ENCODE data around the gene FBXO30.

Gene FBXO30

GRCh38 chr6:145809785-145810184 is 4.8 kb downstream of the FBXO30 start:
- no peak for TF ChIP-seq EZH2 (IDR thresholded peaks at IDR 0.05; ENCODE audit: borderline replicate concordance, low read depth, low read length, severe bottlenecking)
- TF ChIP-seq, protein P1, sequence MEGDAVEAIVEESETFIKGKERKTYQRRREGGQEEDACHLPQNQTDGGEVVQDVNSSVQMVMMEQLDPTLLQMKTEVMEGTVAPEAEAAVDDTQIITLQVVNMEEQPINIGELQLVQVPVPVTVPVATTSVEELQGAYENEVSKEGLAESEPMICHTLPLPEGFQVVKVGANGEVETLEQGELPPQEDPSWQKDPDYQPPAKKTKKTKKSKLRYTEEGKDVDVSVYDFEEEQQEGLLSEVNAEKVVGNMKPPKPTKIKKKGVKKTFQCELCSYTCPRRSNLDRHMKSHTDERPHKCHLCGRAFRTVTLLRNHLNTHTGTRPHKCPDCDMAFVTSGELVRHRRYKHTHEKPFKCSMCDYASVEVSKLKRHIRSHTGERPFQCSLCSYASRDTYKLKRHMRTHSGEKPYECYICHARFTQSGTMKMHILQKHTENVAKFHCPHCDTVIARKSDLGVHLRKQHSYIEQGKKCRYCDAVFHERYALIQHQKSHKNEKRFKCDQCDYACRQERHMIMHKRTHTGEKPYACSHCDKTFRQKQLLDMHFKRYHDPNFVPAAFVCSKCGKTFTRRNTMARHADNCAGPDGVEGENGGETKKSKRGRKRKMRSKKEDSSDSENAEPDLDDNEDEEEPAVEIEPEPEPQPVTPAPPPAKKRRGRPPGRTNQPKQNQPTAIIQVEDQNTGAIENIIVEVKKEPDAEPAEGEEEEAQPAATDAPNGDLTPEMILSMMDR (IDR thresholded peaks at IDR 0.05; ENCODE audit: borderline replicate concordance, extremely low read depth, low read length, poor library complexity, severe bottlenecking): no peak
- H4K20me1 ChIP-seq (ENCODE audit: insufficient read depth, low read length): no peaks in the 10 kb centered on the region; the same call in 1 of the 2 replicates
- DNase-seq (no peak), ATAC-seq (ENCODE audit: insufficient read depth, low read depth) (no peak)
- H3K9ac ChIP-seq (ENCODE audit: low read depth, low read length): no peak overlapping the region
- peaks cover 15% of the 10 kb centered on the region for H3K36me3 ChIP-seq (ENCODE audit: insufficient read depth, low read length)
- no peak overlapping the region for H3K4me2 ChIP-seq (ENCODE audit: insufficient read depth, low read length)
- peaks cover 78% of the 10 kb centered on the region for H3K79me2 ChIP-seq (ENCODE audit: insufficient read depth, low read length)
- peaks cover 28% of the 10 kb centered on the region for H3K4me1 ChIP-seq (ENCODE audit: insufficient read depth, low read length)
- no peak overlapping the region for H2AFZ ChIP-seq (ENCODE audit: low read depth, low read length)
- H3K27ac ChIP-seq (ENCODE audit: low read length): no peak overlapping the region
- H3K4me3 ChIP-seq (ENCODE audit: low read depth in 1 of 2, low read length in 2 of 2): no peak overlapping the region
- H3K27me3 ChIP-seq (ENCODE audit: insufficient read depth, low read length, poor library complexity): no peaks in the 10 kb centered on the region
- no peaks in the 10 kb centered on the region for H3K9me3 ChIP-seq (ENCODE audit: insufficient read depth, low read length, severe bottlenecking)

DNA sequence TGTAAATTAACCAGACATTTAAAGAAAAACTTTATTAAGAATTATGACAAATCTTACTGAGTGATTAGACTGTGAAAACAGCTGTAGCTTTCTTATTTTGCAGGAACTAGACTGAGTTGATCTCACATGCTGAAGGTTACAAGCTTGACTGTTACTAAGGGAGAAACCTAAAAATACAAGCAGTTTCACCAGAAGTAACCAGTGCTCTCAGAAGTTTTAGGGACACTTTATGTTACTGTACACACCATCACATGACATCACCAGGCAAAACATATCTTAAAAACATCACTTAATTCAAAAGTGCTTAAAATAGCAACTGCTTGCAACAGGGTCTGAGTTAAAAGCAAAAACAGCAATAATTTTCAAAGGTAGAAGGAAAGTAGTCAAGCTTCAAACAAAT is 5.4 kb downstream of the FBXO30 start:
- ATAC-seq (ENCODE audit: insufficient read depth, low read depth) (no peak), DNase-seq (no peak)
- H3K4me1 ChIP-seq (ENCODE audit: insufficient read depth, low read length): peaks cover 28% of the 10 kb centered on the region
- peaks cover 21% of the 10 kb centered on the region for H3K36me3 ChIP-seq (ENCODE audit: insufficient read depth, low read length)
- no peak overlapping the region for H3K4me3 ChIP-seq (ENCODE audit: low read depth in 1 of 2, low read length in 2 of 2)
- H3K79me2 ChIP-seq (ENCODE audit: insufficient read depth, low read length): peaks cover 76% of the 10 kb centered on the region
- H4K20me1 ChIP-seq (ENCODE audit: insufficient read depth, low read length): no peaks in the 10 kb centered on the region; the same call in 1 of the 2 replicates
- no peaks in the 10 kb centered on the region for H3K27me3 ChIP-seq (ENCODE audit: insufficient read depth, low read length, poor library complexity)
- H3K9ac ChIP-seq (ENCODE audit: low read depth, low read length): no peak overlapping the region
- no peak overlapping the region for H3K4me2 ChIP-seq (ENCODE audit: insufficient read depth, low read length)
- H3K9me3 ChIP-seq (ENCODE audit: insufficient read depth, low read length, severe bottlenecking): no peaks in the 10 kb centered on the region
- H3K27ac ChIP-seq (ENCODE audit: low read length): no peak overlapping the region
- no peak overlapping the region for H2AFZ ChIP-seq (ENCODE audit: low read depth, low read length)
- no peak for TF ChIP-seq EZH2 (IDR thresholded peaks at IDR 0.05; ENCODE audit: borderline replicate concordance, low read depth, low read length, severe bottlenecking)
- TF ChIP-seq, protein P1 (IDR thresholded peaks at IDR 0.05; ENCODE audit: borderline replicate concordance, extremely low read depth, low read length, poor library complexity, severe bottlenecking): no peak

DNA sequence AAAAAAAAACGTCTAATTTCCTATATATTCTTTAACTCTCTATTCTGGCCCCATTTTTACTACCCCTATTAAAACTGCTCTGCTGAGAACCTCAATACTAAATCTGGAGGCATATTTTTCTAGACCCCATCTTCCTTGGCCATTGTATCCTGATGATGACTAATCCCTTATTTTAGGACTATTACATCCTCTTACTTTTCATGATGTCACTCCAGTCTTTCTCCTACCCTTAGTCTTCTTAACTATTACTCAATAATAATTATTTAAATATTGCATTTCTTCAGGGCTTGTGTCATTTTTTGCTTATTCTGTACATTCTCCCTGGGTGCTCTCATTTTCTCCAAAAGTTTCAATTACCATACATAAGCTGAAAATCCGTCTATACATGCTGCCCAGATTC is 6.4 kb downstream of the FBXO30 start:
- Histone ChIP-seq H3K27ac (ENCODE audit: low read length) (no peak overlapping the region), H3K4me1 (ENCODE audit: insufficient read depth, low read length) (peaks cover 25% of the 10 kb centered on the region), H3K27me3 (ENCODE audit: insufficient read depth, low read length, poor library complexity) (no peaks in the 10 kb centered on the region), H2AFZ (ENCODE audit: low read depth, low read length) (no peak overlapping the region), H4K20me1 (ENCODE audit: insufficient read depth, low read length) (no peaks in the 10 kb centered on the region; the same call in 1 of the 2 replicates), H3K36me3 (ENCODE audit: insufficient read depth, low read length) (peaks cover 30% of the 10 kb centered on the region), H3K9ac (ENCODE audit: low read depth, low read length) (no peak overlapping the region), H3K79me2 (ENCODE audit: insufficient read depth, low read length) (peaks cover 74% of the 10 kb centered on the region), H3K4me2 (ENCODE audit: insufficient read depth, low read length) (no peak overlapping the region), H3K9me3 (ENCODE audit: insufficient read depth, low read length, severe bottlenecking) (no peaks in the 10 kb centered on the region), H3K4me3 (ENCODE audit: low read depth in 1 of 2, low read length in 2 of 2) (no peak overlapping the region)
- DNase-seq (no peak), ATAC-seq (ENCODE audit: insufficient read depth, low read depth) (no peak)
- TF ChIP-seq, protein P1 (IDR thresholded peaks at IDR 0.05; ENCODE audit: borderline replicate concordance, extremely low read depth, low read length, poor library complexity, severe bottlenecking): no peak
- no peak for TF ChIP-seq EZH2 (IDR thresholded peaks at IDR 0.05; ENCODE audit: borderline replicate concordance, low read depth, low read length, severe bottlenecking)

DNA sequence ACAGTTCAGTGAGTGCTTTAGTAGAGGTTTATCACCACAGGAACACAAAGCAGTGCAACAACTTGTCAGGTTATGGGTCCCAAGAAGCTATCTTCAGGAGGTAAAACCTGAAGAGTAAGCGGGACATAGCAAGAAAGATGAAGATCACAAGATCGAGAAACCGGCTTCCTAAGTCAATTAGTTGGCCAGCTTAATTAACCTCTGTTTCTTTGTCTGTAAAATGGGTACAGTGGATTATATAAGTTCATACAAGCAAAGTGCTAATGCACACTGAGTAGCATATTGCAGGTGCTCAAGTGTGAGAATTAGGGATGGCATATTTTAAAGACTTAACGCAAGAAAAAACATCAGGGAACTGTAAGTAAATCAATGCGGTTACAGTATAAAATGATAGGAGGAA is 12.5 kb downstream of the FBXO30 start:
- DNase-seq (no peak), ATAC-seq (ENCODE audit: insufficient read depth, low read depth) (no peak)
- no peaks in the 10 kb centered on the region for H3K27me3 ChIP-seq (ENCODE audit: insufficient read depth, low read length, poor library complexity)
- peaks cover 46% of the 10 kb centered on the region for H3K79me2 ChIP-seq (ENCODE audit: insufficient read depth, low read length)
- H4K20me1 ChIP-seq (ENCODE audit: insufficient read depth, low read length): peaks cover 6% of the 10 kb centered on the region; the same call in 1 of the 2 replicates
- TF ChIP-seq, protein P1 (IDR thresholded peaks at IDR 0.05; ENCODE audit: borderline replicate concordance, extremely low read depth, low read length, poor library complexity, severe bottlenecking): no peak
- TF ChIP-seq EZH2 (IDR thresholded peaks at IDR 0.05; ENCODE audit: borderline replicate concordance, low read depth, low read length, severe bottlenecking): no peak
- no peak overlapping the region for H3K27ac ChIP-seq (ENCODE audit: low read length)
- H3K4me3 ChIP-seq (ENCODE audit: low read depth in 1 of 2, low read length in 2 of 2): no peak overlapping the region
- no peaks in the 10 kb centered on the region for H3K4me1 ChIP-seq (ENCODE audit: insufficient read depth, low read length)
- no peak overlapping the region for H3K9ac ChIP-seq (ENCODE audit: low read depth, low read length)
- H3K36me3 ChIP-seq (ENCODE audit: insufficient read depth, low read length): peaks cover 55% of the 10 kb centered on the region
- H2AFZ ChIP-seq (ENCODE audit: low read depth, low read length): no peak overlapping the region
- no peaks in the 10 kb centered on the region for H3K9me3 ChIP-seq (ENCODE audit: insufficient read depth, low read length, severe bottlenecking)
- no peak overlapping the region for H3K4me2 ChIP-seq (ENCODE audit: insufficient read depth, low read length)
